Right kidney (tissue), 1 donor: Measurements from ENCODE around the gene ATAT1.
"Not testable (repeated sequence)": the region's sequence is repeated elsewhere in the genome, so short reads cannot be mapped to it uniquely, and the experiment has no call there.

Experiments used
- DNase-seq: peaks from one replicate; pipeline ENCODE4 v3.0.0-alpha.2; 2016

ATAT1 gene

GRCh38 chr6:30647242-30648116 is 20.8 kb downstream of the ATAT1 start:
- peak; percentile 97 for DNase-seq

GRCh38 chr6:30651143-30651542 is 24.5 kb downstream of the ATAT1 start:
- no peak for DNase-seq

GRCh38 chr6:30654798-30655742 is 28.4 kb downstream of the ATAT1 start:
- DNase-seq: no peak

- DNase-seq: no peak
Observed at GRCh38 chr6:30655743-30656094, 29.0 kb downstream of the ATAT1 start.

- no peak for DNase-seq
Observed at GRCh38 chr6:30656513-30656912, 29.8 kb downstream of the ATAT1 start.

- peak; percentile 12 for DNase-seq
Observed at GRCh38 chr6:30657454-30657853, 30.8 kb downstream of the ATAT1 start.

- not testable (repeated sequence) for DNase-seq
Observed at GRCh38 chr6:30657922-30658321, 31.2 kb downstream of the ATAT1 start.

- DNase-seq: no peak
Observed at GRCh38 chr6:30664994-30665767, 38.5 kb downstream of the ATAT1 start.

GRCh38 chr6:30666300-30666699 is 39.6 kb downstream of the ATAT1 start:
- DNase-seq: not testable (repeated sequence)

- no peak for DNase-seq
Observed at GRCh38 chr6:30670760-30671527, 44.3 kb downstream of the ATAT1 start.

GRCh38 chr6:30672445-30673253 is 46.0 kb downstream of the ATAT1 start, which contains the start of gene DHX16:
TSS of gene DHX16 (minus strand) at chr6:30673006. CDS start at chr6:30672841, 165 bp downstream.
- peak; percentile 91 for DNase-seq

GRCh38 chr6:30676660-30677285 is 50.1 kb downstream of the ATAT1 start:
- no peak for DNase-seq

GRCh38 chr6:30678964-30679726 is 52.5 kb downstream of the ATAT1 start:
- peak; percentile 78 for DNase-seq

GRCh38 chr6:30679765-30680535 is 53.3 kb downstream of the ATAT1 start:
- DNase-seq: no peak

GRCh38 chr6:30681766-30682142 is 55.1 kb downstream of the ATAT1 start:
- DNase-seq: no peak

GRCh38 chr6:30682143-30683117 is 55.8 kb downstream of the ATAT1 start:
- DNase-seq: no peak
